SK-N-MC (cell line): ENCODE results near the gene VSTM4.

ENCODE experiments used
- EZH2 ChIP-seq: fragments of 200-600 bp; sonication (generic); IDR thresholded peaks from one replicate; pipeline ENCODE4 v1.6.1; 2017; ENCODE audit warnings: antibody characterized with exemption
- POLR2AphosphoS5 ChIP-seq: IDR thresholded peaks from 2 replicates; pipeline ENCODE4 v1.6.1; 2012; ENCODE audit warnings: mild to moderate bottlenecking, low read depth, low read length, borderline replicate concordance

- no peak for TF ChIP-seq EZH2
- TF ChIP-seq POLR2AphosphoS5, result no peak
These were observed 103.6 kb downstream of the VSTM4 start for GRCh38 chr10:49011756-49012155.
